GM19397 (cell line): ENCODE measurements around the gene MMP28.
A peak's percentile ranks its signal among the peaks of the same experiment; 100 is the strongest.
"Not testable (repeated sequence)": the region's sequence is repeated elsewhere in the genome, so short reads cannot be mapped to it uniquely, and the experiment has no call there.

Experiments used
- ATAC-seq: cut with Tn5 transposase; IDR thresholded peaks from one replicate; pipeline ENCODE4 v1.9.1; 2021; ENCODE audit warnings: mild to moderate bottlenecking, moderate library complexity; ENCODE audit not compliant: unreplicated experiment

MMP28 gene

DNA sequence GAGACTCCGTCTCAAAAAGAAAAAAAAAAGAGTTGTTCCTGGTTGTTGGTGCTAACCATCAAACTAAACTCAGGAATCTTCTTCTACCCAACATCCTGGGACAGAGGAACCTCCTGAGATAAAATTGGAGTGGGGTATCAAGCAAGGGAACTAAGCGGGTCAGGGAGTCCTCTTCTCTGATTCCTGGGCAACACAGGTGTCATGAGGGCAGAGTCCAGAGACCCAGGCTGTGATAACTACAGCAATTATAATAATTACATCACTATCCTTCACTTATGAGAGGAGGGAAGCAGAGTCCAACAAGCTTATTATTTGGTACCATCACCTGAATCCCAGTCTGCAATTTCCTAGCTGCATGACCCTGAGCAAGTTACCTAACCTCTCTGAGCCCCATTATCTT, 26.6 kb downstream of the MMP28 start:
- ATAC-seq: no peak

DNA sequence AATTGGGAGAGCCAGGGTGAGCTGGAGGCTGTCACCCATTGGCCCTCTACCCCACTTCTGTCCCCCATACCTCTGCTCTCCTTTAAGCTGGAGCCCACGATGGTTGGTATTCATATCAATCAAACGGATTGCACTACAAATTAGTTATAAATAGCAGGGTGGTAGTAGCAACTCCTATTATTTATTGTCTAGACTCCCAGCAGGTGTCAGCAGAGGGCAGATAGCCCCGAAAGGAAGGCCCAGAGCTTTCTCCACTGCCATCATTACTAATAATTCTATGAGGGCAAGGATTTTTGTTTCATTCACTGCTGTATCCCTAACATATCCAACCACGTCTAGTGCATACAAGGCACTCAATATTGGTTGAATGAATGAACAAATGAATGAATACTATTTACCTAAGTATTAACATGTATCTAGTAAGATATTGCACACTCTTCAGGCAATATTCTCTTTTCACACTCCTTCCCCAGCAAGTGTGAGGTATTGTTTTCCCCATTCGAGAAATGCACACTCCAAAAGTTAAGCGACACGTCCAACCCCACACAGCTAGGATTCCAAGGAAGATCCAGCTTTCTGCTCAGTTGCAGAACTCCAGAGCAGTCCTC, 28.4 kb downstream of the MMP28 start:
- no peak for ATAC-seq

DNA sequence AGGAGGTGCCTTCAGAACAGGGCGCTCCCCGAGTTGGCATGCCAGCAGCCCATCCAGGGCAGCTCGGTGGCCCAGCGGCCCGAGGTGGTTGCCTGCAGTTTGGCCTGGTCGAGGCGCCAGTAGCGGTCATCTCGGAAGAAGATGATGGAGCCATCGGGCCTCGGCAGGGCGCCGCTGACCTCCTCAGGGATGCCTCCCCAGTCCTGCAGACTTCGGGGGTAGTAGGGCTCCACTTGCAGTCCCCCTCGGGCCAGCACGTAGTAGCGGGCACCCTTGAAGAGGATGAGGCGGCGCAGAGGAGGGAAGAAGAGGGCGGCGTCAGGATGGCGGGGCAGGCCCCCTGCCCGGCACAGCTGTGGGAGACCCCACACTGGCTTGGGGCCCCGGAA, 29.0 kb downstream of the MMP28 start:
- ATAC-seq: no peak

DNA sequence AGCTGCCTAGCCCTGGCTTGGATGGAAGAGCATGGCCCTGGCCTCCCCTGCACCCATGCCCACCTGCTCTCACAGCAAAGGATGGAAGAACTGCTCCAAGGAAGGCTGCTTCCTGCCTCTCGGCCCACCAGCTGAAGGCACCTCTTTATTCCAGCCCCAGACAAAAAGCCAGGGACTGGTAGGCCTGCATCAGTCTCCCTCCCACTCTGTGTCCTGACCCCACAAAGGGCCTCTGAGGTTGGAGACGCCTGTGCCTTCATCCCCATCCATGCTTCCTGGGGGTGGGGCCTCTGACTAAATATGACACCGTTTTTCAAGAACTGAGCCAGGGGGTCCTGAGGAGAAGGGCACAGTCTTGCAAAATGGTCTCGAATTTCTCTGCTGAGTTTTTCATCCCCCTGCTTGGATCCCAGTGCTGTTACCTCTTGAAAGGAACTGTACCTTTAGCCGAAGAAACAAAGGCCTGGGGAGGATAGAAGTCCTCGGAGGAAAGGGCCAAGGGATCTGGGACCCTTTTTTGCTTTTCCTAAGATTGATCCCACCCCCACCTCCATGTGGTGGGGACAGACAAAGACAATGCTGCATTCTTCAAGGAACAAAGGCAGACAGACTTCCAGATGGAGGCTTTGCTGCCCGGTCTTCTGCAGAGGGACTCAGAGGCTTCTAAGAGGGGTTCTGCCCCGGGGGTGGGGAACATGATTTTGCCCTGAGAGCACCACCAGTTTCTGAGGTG, 29.5 kb downstream of the MMP28 start:
- no peak for ATAC-seq

DNA sequence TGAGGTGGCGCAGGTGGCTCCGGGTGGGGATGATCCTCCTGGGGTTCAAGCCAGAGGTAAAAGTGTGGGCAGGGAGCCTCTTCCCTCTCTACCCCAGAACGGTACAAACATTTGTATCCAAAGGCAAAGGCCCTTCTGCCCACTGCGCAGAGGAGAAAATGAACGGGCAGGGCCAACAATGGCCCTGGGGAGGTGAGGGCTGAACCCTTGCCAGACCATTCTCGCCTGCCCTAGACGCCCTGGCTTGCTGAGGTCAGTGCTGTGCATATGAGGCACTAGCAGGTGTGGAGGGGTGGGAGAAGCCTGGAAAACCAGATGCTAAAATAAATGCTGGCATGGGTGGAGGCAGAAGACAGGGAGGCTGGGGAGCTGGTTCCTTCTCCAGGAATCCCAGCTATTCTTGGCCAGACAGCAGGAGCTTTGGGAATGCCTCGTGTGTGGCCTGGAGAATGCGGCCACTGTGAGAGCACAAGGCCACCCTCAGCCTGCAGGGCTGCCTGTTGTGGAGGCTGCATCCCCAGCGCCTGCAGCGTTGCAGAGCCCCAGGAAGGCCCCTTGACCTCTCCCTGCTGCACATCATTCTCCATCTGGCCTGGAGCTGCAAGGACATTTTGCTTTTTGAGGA, 30.2 kb downstream of the MMP28 start:
- no peak for ATAC-seq

DNA sequence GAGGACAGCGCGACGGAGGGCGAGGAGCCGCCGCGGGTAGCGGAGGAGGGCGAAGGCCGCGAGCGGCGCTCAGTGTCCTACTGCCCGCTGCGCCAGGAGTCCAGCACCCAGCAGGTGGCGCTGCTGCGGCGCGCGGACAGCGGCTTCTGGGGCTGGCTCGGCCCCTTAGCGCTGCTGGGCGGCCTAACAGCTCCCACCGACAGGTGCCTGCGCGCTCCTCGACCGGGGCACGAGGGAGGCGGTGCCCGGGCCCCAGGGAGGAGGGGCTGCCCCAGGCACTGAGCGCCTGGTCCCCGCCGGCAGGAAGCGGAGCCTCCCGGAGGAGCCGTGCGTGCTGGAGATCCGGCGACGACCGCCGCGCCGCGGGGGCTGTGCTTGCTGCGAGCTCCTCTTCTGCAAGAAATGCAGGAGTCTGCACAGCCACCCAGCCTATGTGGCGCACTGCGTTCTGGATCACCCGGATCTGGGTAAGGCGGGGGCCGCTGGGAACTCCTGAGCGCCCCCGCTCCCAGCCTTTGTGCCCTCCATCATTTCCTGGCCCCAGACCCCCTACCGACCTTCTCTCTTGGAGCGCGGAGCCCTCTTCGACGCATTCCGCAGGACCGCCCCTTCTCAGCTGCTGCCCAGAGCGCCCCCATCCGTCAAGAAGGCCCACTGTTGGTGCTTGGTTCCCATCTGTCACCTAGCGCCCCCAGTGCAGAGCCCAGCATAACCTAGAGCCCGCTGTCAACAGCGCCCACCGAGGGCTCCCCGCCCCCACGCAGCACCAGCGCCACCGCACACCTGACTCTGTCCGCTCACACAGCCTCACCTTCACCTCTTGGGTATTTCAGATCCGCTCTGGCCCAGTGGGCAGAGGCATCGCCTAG, 31.1 kb downstream of the MMP28 start:
- ATAC-seq: peak; percentile 79

DNA sequence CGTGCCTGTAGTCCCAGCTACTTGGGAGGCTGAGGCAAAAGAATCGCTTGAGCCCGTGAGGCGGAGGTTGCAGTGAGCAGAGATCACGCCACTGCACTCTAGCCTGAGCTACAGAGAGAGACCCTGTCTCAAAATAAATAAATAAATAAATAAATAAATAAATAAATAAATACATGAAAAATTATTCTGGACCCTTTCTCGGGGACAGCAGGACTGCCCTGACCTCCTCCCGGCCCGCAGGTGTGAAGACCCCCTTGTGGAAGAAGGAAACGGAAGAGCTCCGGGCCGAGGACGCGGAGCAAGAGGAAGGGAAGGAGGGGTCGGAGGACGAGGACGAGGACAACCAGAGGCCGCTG, 31.7 kb downstream of the MMP28 start:
- no peak for ATAC-seq

DNA sequence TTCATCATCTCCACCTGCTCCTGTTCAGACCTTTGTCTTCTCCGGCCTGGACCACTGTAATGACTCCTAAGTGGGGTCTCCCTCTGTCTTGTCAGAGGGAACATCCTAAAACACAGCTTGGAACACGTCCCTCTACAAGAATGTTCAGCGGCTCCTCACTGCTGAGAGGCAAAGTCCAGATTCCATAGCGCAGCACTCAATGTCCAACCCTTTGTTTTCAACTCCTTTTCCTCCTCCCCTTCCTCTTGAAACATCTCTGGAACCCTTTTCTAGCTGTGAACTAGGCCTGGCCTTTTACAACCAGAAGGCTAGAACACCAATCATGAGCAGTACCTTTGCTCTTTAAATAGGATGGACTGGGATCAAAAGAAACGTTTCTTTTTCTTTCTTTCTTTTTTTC, 33.8 kb downstream of the MMP28 start:
- ATAC-seq: no peak

DNA sequence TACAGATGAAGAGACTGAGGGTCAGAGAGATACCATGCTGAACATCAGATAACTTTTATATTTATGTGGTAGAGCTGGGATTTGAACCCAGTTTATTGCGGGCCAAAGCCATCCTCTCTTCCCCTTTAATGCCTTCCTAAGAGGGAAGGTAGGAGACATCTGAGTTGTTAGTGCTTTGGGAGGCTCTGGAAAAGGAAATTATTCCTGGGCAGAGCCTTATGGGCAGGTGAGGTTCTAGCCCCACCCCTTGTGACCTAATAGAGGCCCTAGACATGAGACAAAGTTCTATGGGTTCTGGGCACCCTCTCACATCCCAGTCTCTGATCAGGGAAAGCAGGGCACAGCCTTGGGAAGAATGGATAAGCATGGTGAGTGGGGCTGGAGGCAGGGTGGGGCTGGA, 34.9 kb downstream of the MMP28 start, which contains the start of gene C17orf50:
C17orf50 (plus strand) TSS at position 301 of the 400 bp plus-strand sequence; CDS start at position 356, 55 bp downstream.
- ATAC-seq: no peak

DNA sequence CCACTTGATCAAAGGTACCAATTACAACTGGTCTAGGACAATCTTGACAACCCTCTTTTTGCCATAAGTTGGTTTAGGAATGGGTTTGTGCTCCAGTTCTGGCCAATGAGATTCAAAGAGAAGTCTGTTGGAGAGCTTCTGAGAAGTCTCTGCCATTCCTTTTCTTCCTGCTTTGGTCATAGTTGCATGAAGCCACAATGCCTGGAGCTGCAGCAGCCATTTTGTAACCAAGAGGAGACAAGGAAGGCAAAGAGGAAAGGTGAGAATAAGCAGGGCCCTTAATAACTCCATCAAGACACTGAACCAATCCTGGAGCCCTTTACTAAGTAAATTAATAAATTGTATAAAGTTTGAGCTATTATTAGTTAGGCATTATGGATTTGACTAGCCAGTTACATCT, 38.2 kb downstream of the MMP28 start:
- no peak for ATAC-seq

DNA sequence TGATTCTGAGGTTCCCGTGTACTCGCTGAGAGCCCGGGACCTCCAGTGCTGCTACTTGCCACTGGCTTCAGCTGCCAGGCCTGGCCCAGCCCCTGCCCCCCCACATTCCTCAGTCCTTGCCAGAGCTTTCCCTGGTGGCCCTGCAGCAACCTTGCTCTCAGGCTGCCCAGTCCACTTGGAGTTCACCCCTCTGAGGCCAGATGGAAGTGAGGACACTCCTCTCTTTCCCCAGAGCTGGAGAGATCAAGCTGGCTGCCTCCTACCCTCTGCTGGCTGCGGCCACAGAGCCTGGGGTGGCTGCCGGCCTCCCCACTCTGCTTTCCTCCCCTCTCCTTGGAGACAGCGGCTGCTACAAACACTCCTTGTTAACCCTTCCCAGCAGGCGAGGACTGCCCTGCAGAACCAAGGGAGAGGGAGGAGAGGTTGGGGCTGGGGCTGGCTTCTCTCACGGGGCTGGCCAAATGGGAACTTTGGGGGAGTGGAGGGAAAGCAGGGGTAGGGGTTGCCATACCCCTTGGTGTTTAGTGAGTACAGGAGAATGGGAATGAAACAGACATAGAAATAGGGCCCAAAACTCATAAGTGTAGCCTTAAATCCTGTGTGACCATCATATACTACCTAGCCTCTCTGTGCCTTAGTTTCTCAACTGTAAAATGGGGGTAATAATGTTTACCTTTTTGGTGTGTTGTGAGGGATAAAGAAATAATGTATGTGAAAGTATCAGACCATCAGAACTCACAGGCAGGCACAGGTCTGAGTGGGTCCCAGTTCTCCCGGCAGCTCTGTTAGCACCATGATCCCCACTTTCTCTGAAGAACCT, 42.3 kb downstream of the MMP28 start, which contains the start of gene GAS2L2:
GAS2L2 (minus strand) TSS at position 295 of the 820 bp plus-strand sequence. CDS start 389 bp downstream, outside the sequence.
- ATAC-seq: no peak

DNA sequence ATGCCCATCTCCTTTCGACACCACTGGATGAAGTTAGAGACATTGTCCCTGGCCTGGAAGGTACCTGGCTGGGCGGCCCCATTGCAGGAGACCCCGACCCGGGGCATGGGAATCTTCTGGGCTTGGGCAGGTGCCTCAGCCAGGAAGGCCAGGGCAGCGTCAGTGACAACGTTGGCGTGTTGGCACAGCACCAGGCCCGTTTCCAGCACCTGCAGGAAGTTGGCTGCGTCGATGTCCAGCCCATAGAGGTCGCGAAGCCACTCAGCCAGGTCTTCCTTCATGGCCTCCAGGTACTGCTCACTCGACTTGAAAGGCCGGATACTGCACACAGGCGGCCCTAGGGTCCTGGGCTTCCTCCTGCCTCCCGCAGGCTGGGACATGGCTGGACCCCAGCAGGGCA, 43.0 kb downstream of the MMP28 start:
- ATAC-seq: no peak

DNA sequence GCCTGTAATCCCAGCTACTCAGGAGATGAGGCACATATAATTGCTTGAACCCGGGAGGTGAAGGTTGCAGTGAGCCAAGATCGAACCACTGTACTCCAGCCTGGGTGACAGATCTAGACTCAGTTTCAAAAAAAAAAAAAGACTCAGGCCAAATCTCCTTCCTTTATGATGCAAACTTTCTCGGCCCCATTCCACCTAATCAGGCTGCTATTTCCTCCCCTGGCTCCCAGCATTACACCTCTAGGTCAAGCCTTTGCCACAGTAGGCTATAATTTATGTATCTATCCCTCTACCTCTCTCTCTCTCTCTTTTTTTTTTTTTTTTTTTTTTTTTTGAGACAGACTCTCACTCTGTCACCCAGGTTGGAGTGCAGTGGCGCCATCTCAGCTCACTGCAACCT, 43.9 kb downstream of the MMP28 start:
- ATAC-seq: not testable (repeated sequence)

DNA sequence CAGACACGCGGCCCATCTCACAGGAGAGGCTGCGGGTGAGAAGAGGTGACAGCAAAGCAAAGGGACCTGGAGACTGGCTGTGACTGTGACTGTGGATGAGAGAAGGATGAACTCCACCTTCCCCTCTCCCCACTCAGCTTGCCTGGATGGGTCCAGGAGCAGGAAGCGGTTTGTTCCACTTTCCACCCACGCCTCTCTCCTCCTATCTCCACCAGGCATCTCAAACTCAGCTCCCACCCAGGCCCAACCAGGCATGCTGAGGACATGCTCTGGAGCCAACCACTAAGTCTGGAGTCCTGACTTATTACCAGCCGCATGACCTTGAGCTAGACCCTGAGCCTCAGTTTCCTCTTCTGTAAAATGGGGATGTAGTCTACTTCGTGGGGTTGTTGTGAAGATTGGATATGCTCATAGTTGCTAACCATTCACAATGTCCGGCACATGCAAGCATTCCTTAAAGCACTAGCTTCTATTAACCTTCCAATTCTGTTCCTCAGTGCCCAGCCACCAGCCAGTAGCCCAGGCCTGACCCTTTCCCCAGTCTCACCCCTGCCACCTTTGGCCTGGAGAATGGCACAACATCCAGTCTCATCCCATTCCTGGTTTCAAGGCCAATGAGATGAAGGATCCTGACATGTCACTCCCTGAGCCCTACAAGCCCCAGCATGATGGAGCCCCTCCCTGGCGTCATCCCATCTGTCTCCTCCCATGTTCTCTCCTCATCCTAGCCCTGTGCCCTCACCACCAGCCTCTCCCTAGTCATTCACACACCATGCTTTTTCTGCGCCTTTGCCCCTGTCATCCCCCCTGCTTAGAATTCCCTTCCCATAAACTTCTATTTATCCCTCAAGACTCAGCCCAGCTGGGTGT, 44.7 kb downstream of the MMP28 start:
- ATAC-seq: no peak

DNA sequence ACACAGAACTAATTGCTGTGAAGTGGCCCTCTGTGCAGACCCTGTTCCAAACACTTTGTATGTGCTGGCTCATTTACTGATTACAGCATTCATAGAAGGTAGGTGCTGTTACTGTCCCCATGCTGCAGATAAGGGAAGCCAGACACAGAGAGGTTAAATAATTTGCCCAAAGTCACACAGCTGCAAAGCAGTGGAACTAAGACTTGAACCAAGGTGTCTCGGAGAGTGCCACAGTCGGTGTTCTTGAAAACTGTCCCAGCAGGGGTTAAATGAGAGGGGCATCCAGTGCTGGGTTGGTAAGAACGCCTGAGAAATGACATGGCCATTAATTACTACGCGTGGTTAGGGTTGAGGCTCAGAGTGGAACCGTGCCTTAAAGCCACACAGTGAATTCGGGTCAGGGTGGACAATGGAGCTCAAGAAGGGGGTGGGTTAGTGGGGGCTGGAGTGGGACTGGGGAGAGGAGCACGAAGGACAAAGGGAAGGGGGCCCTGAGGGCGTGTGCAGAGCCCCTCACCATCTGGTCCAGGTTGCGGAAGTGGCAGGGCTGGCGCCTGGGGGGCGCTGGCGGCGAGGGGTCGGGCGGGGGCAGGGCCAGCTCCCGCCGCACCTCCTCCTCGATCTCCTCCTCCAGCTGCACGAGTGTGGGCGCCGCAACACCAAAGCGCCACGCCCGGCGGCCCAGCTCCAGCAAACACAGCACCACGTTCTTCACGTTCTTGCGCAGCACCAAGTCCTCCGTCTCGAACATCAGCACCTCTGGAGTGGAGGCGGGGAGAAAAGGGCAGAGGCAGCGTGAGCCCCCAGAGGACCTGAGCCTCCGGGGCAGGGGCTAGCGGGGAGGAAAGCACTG, 45.7 kb downstream of the MMP28 start:
- no peak for ATAC-seq

DNA sequence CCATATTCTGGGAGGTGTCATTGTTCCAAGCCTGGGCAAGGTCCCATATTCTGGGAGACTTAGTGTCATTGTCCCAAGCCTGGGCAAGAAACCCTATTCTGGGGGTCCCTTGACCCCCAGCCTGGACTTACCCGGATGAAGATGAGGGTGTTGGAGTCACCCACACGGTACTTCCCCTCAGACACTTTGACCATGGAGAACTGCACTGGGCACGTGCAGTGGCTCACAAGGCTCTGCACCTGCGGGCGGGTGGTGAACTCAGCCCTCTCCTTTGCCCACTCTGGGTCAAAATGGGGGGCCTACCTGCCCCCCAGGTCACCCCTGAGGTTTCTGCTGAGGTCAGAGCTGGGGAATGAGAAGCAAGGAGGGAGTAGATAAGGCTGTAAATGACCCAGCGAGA, 46.5 kb downstream of the MMP28 start:
- no peak for ATAC-seq

DNA sequence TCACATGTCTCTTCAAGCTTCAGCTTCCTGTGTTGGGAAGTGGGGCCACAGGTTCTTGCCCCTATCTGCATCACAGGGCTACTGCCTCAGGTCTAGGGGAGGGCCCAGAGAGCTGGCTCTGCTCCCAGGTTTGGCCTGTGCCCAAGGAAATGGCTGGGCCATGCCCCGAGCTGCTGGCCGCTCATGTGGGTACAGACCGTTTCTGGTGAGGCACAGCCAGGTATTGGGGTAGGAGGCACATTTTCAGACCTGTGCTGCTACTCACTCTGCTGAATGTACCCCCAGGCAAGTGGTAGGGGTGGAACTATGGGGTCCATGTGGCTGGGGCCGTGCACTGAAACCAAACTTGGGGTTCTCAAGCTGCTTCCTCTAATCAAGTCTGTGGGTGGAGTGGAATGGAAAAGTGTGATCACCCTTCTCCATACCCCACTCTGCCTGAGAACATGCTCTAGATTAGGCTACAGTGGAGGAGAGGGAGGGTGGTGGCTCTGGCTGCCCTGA, 47.0 kb downstream of the MMP28 start:
- ATAC-seq: no peak

DNA sequence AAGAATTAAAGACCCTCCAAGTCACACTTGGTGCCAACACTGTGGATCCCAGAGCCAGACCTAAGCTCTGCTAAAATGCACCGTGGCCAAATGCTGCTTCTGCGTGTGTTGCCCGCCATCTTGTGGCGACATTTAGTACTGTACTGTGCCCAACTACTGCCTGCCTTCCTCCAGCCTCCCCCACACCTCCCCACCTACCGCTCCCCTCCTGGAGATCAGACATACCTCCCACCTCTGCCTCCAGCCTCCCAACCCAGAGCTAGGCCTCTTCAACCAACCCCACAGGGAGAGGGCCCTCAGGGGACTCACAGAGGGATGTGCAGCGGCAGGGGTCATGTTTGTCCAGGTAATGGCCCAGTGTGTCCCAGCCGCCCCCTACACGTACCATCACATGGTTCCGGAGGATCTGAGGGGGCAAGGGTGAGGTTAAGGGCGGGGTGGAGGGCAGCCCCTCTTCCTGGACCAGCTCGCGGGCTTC, 47.9 kb downstream of the MMP28 start:
- no peak for ATAC-seq
